DND-41 (cell line): ENCODE data around the gene MYO1C.

Experiments
- ATAC-seq: fragments of 200-7000 bp; cut with Tn5 transposase; 3 replicates; pipeline ENCODE4 v1.9.1; 2021; ENCODE audit warnings: low read depth; ENCODE audit not compliant: insufficient read depth
- DNase-seq: peaks from one replicate; pipeline ENCODE4 v3.0.0-alpha.2; 2020
- H2AFZ ChIP-seq: 2 replicates; pipeline ENCODE4 v1.6.0; 2012; ENCODE audit warnings: low read depth, low read length
- H3K27ac ChIP-seq: 2 replicates; pipeline ENCODE4 v1.5.1; 2012; ENCODE audit warnings: low read length, inconsistent platforms
- H3K27me3 ChIP-seq: fragments of 200-600 bp; sonication (generic); 2 replicates; pipeline ENCODE4 v1.6.0; 2012; ENCODE audit warnings: low read length, mild to moderate bottlenecking, inconsistent platforms; ENCODE audit not compliant: insufficient read depth, poor library complexity
- H3K36me3 ChIP-seq: 2 replicates; pipeline ENCODE4 v1.5.1; 2012; ENCODE audit warnings: low read length, inconsistent platforms; ENCODE audit not compliant: insufficient read depth
- H3K4me1 ChIP-seq: 2 replicates; pipeline ENCODE4 v1.5.1; 2012; ENCODE audit warnings: mild to moderate bottlenecking, low read length; ENCODE audit not compliant: insufficient read depth
- H3K4me2 ChIP-seq: 2 replicates; pipeline ENCODE4 v1.6.0; 2012; ENCODE audit warnings: mild to moderate bottlenecking, moderate library complexity, low read length, inconsistent platforms; ENCODE audit not compliant: insufficient read depth
- H3K4me3 ChIP-seq, 2 experiments: fragments of 200-600 bp in 1 of 2; shearing (Covaris generic) in 1 of 2; 2 replicates each; pipeline ENCODE4 v1.5.1; 2012 to 2016; ENCODE audit warnings: inconsistent platforms in 2 of 2, low read length in 2 of 2, mild to moderate bottlenecking in 2 of 2, low read depth in 1 of 2, moderate library complexity in 1 of 2
- H3K79me2 ChIP-seq: 2 replicates; pipeline ENCODE4 v1.6.0; 2012; ENCODE audit warnings: low read length, inconsistent platforms; ENCODE audit not compliant: insufficient read depth
- H3K9ac ChIP-seq: 2 replicates; pipeline ENCODE4 v1.6.0; 2012; ENCODE audit warnings: low read depth, mild to moderate bottlenecking, inconsistent platforms, low read length, moderate library complexity
- H3K9me3 ChIP-seq: 2 replicates; pipeline ENCODE4 v1.5.1; 2012; ENCODE audit warnings: low read length, moderate library complexity, mild to moderate bottlenecking, inconsistent platforms; ENCODE audit not compliant: insufficient read depth, severe bottlenecking
- H4K20me1 ChIP-seq: 2 replicates; pipeline ENCODE4 v1.6.0; 2012; ENCODE audit warnings: low read length; ENCODE audit not compliant: insufficient read depth
- CTCF ChIP-seq: IDR thresholded peaks from 2 replicates; pipeline ENCODE4 v1.5.1; 2012; ENCODE audit warnings: borderline replicate concordance, low read length, moderate library complexity, mild to moderate bottlenecking; ENCODE audit not compliant: poor library complexity, severe bottlenecking; ENCODE audit errors: extremely low read depth
- EZH2 ChIP-seq: IDR thresholded peaks from 3 replicates; pipeline ENCODE4 v1.6.1; 2012; ENCODE audit warnings: borderline replicate concordance, low read depth, mild to moderate bottlenecking, moderate library complexity, low read length, inconsistent platforms; ENCODE audit not compliant: severe bottlenecking

Gene MYO1C

DNA sequence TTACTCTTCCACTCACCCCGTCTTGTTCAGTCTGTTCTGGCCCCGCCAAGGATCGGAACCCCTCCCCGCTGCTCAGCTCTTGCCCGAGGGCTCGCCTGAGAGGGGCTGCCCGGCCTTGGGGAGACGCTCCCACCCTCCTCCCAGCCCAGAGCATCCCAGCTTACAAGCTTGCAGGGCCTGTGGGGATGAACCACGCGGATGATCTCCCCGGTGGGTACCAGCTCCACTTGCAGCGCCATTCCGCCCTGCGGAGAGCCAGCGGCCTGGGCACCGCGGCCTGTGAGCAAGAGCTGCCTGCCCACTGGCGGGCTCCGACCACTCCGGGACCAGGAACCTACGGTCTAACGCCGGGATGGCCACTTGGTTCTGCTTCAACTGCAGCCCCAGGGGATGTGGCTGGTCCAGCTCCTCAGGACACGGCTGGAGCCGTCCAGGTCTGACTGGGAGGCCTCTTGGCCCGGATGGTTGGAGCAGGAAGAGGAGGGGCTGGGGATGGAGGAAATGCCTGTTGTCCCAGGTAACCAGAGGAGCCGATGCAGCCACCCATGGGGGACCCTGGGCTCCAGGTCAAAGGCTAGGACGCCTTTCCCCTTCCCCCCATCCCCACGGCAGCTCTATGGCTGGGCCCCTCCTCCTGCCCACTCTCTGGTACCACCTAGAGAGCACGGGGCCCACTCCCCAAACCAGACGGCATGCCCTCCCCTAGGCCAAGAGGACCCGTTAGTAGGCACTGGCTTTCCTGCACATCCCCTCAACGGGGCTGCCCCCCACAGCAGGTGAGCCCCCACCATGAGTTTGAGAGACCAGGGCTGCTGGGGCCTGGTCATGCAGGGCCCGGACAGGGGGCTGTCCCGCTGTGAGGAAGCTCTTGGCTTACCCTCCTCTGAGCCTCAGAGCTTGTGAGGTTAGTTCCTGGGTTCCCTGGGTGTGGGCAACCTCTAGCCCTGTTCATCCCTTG is at the start of gene MYO1C:
Gene MYO1C (minus strand): TSS at position 438 of the 958 bp plus-strand sequence. CDS start 199 bp downstream, at position 239.
- peak within 1 kb of the TSS in 1 of 2 experiments; percentile 71; a peak in 2 of 4 replicates for H3K4me3 ChIP-seq
- H3K4me2 ChIP-seq, result peak within 1 kb of the TSS; percentile 94
- peaks cover 21% of the 10 kb centered on the region for H4K20me1 ChIP-seq
- no peaks in the 10 kb centered on the region for H3K9me3 ChIP-seq
- no peaks in the 10 kb centered on the region for H3K79me2 ChIP-seq
- DNase-seq, result no peak
- no peak for TF ChIP-seq EZH2
- TF ChIP-seq CTCF, result no peak
- H2AFZ ChIP-seq, result 0 out of 2 replicates have a peak within 1 kb of the TSS, but pooled peaks have one; percentile 30
- H3K9ac ChIP-seq, result peak within 1 kb of the TSS; percentile 68
- H3K36me3 ChIP-seq, result peaks cover 28% of the 10 kb centered on the region
- H3K4me1 ChIP-seq, result peaks cover 31% of the 10 kb centered on the region
- H3K27me3 ChIP-seq, result peaks cover 5% of the 10 kb centered on the region
- no peak within 1 kb of the TSS for H3K27ac ChIP-seq
- no peak for ATAC-seq

GRCh38 chr17:1541367-1541904 is 49.0 kb upstream of the MYO1C start:
- no peak overlapping the region for H3K27ac ChIP-seq
- peaks cover 4% of the 10 kb centered on the region; the same call in 1 of the 2 replicates for H4K20me1 ChIP-seq
- peaks cover 90% of the 10 kb centered on the region for H3K36me3 ChIP-seq
- no peaks in the 10 kb centered on the region for H3K4me1 ChIP-seq
- H3K79me2 ChIP-seq, result peaks cover 27% of the 10 kb centered on the region
- H3K4me2 ChIP-seq, result no peak overlapping the region
- H2AFZ ChIP-seq, result no peak overlapping the region
- no peak overlapping the region for H3K9ac ChIP-seq
- TF ChIP-seq EZH2, result no peak
- no peak for TF ChIP-seq CTCF
- H3K27me3 ChIP-seq, result no peaks in the 10 kb centered on the region
- no peaks in the 10 kb centered on the region for H3K9me3 ChIP-seq
- no peak overlapping the region for H3K4me3 ChIP-seq
- ATAC-seq, result no peak
- DNase-seq, result no peak

DNA sequence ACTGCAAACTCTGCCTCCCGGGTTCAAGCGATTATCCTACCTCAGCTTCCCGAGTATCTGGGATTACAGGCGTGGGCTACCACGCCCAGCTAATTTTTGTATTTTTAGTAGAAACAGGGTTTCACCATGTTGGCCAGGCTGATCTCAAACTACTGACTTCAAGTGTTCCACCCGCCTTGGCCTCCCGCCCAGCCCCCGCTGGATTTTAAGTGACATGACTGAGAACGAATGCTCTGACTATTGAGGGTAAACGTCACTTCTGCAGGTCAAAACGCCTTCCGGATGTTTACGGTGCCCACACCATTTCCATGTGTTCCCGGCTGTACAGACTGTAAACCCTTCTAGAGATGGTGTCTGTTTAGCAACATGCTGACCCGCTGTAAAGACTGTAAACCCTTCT is 47.3 kb upstream of the MYO1C start:
- Histone ChIP-seq H4K20me1 (0 out of 2 replicates have a peak, but pooled peaks cover 4% of the 10 kb centered on the region), H3K36me3 (peaks cover 83% of the 10 kb centered on the region), H3K27ac (no peak overlapping the region), H3K4me2 (no peak overlapping the region), H2AFZ (no peak overlapping the region), H3K27me3 (no peaks in the 10 kb centered on the region), H3K79me2 (peaks cover 16% of the 10 kb centered on the region), H3K4me1 (no peaks in the 10 kb centered on the region), H3K9ac (no peak overlapping the region), H3K9me3 (no peaks in the 10 kb centered on the region), H3K4me3 (no peak overlapping the region)
- TF ChIP-seq EZH2, result no peak
- no peak for TF ChIP-seq CTCF
- no peak for DNase-seq
- no peak for ATAC-seq
